PC-3 (cell line): Measurements from ENCODE around the gene GNAS. TPM values are rescaled to one million over a fixed set of nuclear protein-coding genes. Genes with fewer than 3 reads are reported as not detected.
A peak's percentile ranks its signal among the peaks of the same experiment; 100 is the strongest.

ENCODE experiments used
- ATAC-seq: fragments of 200-7000 bp; cut with Tn5 transposase; 2 replicates; pipeline ENCODE4 v1.9.1; 2020; ENCODE audit warnings: mild to moderate bottlenecking, moderate library complexity
- BruUV-seq: library from RNA; stranded (reverse); fragments of 400-500 nt; replicated peaks from 2 replicates; lab custom pipeline; 2021; lab: Mats Ljungman, UMichigan
- CTCF ChIA-PET: fragments of 300-600 bp; sonication (Branson Sonifier 250); formaldehyde crosslinking; loops from one replicate; lab custom pipeline; 2022; ENCODE audit warnings: antibody characterized with exemption; lab: Charles Lee
- POLR2A ChIA-PET: fragments of 300-600 bp; sonication (Branson Sonifier 250); formaldehyde crosslinking; loops from one replicate; lab custom pipeline; 2022; ENCODE audit warnings: antibody characterized with exemption; ENCODE audit not compliant: unreplicated experiment; lab: Charles Lee
- DNase-seq: peaks from one replicate; pipeline ENCODE4 v3.0.0-alpha.2; 2015
- H2AFZ ChIP-seq: fragments of 300-600 bp; sonication (generic); 2 replicates; pipeline ENCODE4 v1.6.0; 2016; ENCODE audit warnings: antibody characterized with exemption, low read length
- H3F3A ChIP-seq: fragments of 300-600 bp; sonication (generic); one replicate; pipeline ENCODE4 v1.6.0; 2017; ENCODE audit warnings: antibody characterized with exemption, low read length, control low read depth, mild to moderate bottlenecking; ENCODE audit not compliant: unreplicated experiment
- H3K27ac ChIP-seq: fragments of 300-600 bp; sonication (generic); 2 replicates; pipeline ENCODE4 v1.5.1; 2016; ENCODE audit warnings: mild to moderate bottlenecking, low read length
- H3K27me3 ChIP-seq: fragments of 300-600 bp; sonication (generic); 2 replicates; pipeline ENCODE4 v1.6.1; 2016; ENCODE audit warnings: low read length, mixed read lengths
- H3K36me3 ChIP-seq: fragments of 300-600 bp; sonication (generic); 2 replicates; pipeline ENCODE4 v1.6.1; 2016; ENCODE audit warnings: low read depth, mixed run types, low read length, mixed read lengths
- H3K4me1 ChIP-seq: fragments of 300-600 bp; sonication (generic); 2 replicates; pipeline ENCODE4 v1.5.1; 2016; ENCODE audit warnings: low read length; ENCODE audit not compliant: insufficient read depth
- H3K4me2 ChIP-seq: fragments of 300-600 bp; sonication (generic); 2 replicates; pipeline ENCODE4 v1.6.0; 2016; ENCODE audit warnings: low read length
- H3K4me3 ChIP-seq: fragments of 300-600 bp; sonication (generic); 2 replicates; pipeline ENCODE4 v1.5.1; 2016; ENCODE audit warnings: mild to moderate bottlenecking, low read length, mixed read lengths
- H3K79me2 ChIP-seq: fragments of 300-600 bp; sonication (generic); 2 replicates; pipeline ENCODE4 v1.6.1; 2017; ENCODE audit warnings: low read length, mixed read lengths
- H3K9ac ChIP-seq: fragments of 300-600 bp; sonication (generic); 2 replicates; pipeline ENCODE4 v1.6.0; 2016; ENCODE audit warnings: mild to moderate bottlenecking, low read length
- H3K9me2 ChIP-seq: fragments of 300-600 bp; sonication (generic); replicated peaks from 2 replicates; pipeline ENCODE4 v1.6.1; 2016; ENCODE audit warnings: mixed run types, low read length, mixed read lengths
- H3K9me3 ChIP-seq: fragments of 300-600 bp; sonication (generic); 2 replicates; pipeline ENCODE4 v1.6.1; 2016; ENCODE audit warnings: low read length, mixed read lengths
- H4K20me1 ChIP-seq: fragments of 300-600 bp; sonication (generic); 2 replicates; pipeline ENCODE4 v1.6.1; 2016; ENCODE audit warnings: low read length, mixed read lengths
- EZH2 ChIP-seq: fragments of 300-600 bp; sonication (generic); IDR thresholded peaks from one replicate; pipeline ENCODE4 v1.6.1; 2017; ENCODE audit warnings: antibody characterized with exemption, mild to moderate bottlenecking, low read length; ENCODE audit not compliant: unreplicated experiment
- EZH2phosphoT487 ChIP-seq: fragments of 300-600 bp; sonication (generic); IDR thresholded peaks from 2 replicates; pipeline ENCODE4 v1.6.1; 2018; ENCODE audit warnings: mild to moderate bottlenecking, antibody characterized with exemption, low read length, borderline replicate concordance
- intact Hi-C: fragments of 100-400 bp; cut with micrococcal nuclease; formaldehyde crosslinking; loops from 2 replicates; pipeline ENCODE4 v1.9.0; 2023
- total RNA-seq: library from RNA; depleted of rRNA; stranded (reverse); fragments of >200 nt; gene quantifications from 2 replicates; pipeline ENCODE4 v1.2.3, GENCODE V29; 2014
- TF ChIP-seq, protein P1 (sequence below): fragments of 300-600 bp; sonication (generic); conservative IDR thresholded peaks from 2 replicates; pipeline ENCODE4 v1.5.1; 2017; ENCODE audit warnings: antibody characterized with exemption, low read depth, mild to moderate bottlenecking, low read length

Gene GNAS
- total RNA-seq, 1 experiment from 2014 or later = 694 TPM

DNA sequence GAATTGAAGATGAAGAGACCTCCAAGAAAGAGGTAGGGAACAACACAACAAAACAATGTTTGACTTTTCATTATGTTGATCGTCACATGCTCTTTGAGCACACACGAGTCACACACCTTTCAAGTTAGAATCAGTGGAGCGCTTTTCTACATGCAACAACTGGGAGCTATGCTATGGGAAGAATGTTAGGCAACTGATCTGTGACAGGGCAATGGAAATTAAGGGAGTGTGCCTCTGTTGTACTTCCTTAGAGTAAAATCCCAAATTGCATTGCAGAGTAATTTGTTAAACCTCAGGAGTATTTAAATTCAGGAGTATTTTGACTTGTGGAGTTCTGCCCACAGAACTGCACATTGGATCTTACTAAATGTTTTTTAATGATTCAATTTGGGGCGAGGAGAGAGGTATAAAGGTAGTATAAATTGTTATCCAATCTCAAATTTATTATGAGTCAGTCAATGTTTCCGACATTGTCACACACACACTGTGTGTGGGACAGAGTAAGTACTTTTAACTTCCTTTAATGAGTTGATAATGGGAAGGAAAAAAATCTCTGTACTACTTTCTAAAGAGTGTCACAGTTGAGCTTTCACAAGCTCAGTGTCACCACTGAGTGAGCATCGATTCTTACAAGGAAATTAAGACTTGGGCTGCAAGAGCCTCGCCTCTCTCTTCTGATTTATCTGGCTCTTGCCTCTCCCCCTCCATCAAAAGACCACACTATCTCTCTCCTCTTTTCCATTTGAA lies 10.7 kb downstream of the GNAS start:
- Histone ChIP-seq H3K4me3 (no peak overlapping the region), H3K79me2 (no peaks in the 10 kb centered on the region), H3K9me2 (no peaks in the 10 kb centered on the region), H3K9ac (no peak overlapping the region), H3F3A (no peaks in the 10 kb centered on the region), H3K27me3 (no peaks in the 10 kb centered on the region), H3K27ac (no peak overlapping the region), H3K36me3 (no peaks in the 10 kb centered on the region), H3K4me2 (no peak overlapping the region), H3K9me3 (no peaks in the 10 kb centered on the region), H4K20me1 (no peaks in the 10 kb centered on the region), H2AFZ (no peak overlapping the region), H3K4me1 (no peaks in the 10 kb centered on the region)
- TF ChIP-seq, protein P1, sequence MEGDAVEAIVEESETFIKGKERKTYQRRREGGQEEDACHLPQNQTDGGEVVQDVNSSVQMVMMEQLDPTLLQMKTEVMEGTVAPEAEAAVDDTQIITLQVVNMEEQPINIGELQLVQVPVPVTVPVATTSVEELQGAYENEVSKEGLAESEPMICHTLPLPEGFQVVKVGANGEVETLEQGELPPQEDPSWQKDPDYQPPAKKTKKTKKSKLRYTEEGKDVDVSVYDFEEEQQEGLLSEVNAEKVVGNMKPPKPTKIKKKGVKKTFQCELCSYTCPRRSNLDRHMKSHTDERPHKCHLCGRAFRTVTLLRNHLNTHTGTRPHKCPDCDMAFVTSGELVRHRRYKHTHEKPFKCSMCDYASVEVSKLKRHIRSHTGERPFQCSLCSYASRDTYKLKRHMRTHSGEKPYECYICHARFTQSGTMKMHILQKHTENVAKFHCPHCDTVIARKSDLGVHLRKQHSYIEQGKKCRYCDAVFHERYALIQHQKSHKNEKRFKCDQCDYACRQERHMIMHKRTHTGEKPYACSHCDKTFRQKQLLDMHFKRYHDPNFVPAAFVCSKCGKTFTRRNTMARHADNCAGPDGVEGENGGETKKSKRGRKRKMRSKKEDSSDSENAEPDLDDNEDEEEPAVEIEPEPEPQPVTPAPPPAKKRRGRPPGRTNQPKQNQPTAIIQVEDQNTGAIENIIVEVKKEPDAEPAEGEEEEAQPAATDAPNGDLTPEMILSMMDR = no peak
- TF ChIP-seq EZH2phosphoT487 = no peak
- intact Hi-C loops = no loop called here
- no TSS peak for BruUV-seq
- ATAC-seq = no peak
- peak; percentile 26 for DNase-seq
- POLR2A ChIA-PET = no interaction called here
- CTCF ChIA-PET = interaction anchor here (0.5 kb wide), 1 partner anchor 209 kb away, joined by 6 read pairs; no protein-coding TSS in a partner anchor

DNA sequence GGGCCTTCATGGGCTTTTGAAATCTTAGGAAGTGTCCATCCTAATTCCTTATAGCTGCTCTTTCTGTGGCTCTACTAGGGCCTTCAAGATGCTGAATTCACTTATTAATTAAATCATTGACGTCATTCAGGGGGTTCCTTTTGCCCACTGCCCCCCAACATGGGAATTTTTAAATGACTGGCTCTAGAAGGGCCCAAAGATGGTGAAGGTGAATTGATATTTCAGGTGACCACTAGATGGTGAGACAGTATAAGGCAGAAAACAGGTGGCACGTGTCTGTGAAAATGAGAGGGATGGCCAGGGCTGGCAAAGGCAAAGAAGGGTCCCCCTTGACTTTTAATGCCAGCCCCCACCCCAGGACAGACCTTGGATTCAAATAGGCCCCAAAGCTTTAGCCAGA lies 11.8 kb downstream of the GNAS start:
- ATAC-seq (peak; percentile 56; the same call in 1 of the 2 replicates), DNase-seq (peak; percentile 53)
- Histone ChIP-seq H3K9me2 (no peaks in the 10 kb centered on the region), H3K9ac (no peak overlapping the region), H3K27ac (no peak overlapping the region), H3K36me3 (no peaks in the 10 kb centered on the region), H3K79me2 (no peaks in the 10 kb centered on the region), H4K20me1 (no peaks in the 10 kb centered on the region), H3K4me1 (no peaks in the 10 kb centered on the region), H3K27me3 (no peaks in the 10 kb centered on the region), H3F3A (no peaks in the 10 kb centered on the region), H3K9me3 (no peaks in the 10 kb centered on the region), H3K4me3 (no peak overlapping the region), H2AFZ (no peak overlapping the region), H3K4me2 (no peak overlapping the region)
- TF ChIP-seq EZH2phosphoT487 (no peak), EZH2 (no peak)
- TF ChIP-seq, protein P1 = peak; percentile 75
- BruUV-seq = no TSS peak
- CTCF ChIA-PET = interaction anchor here (0.5 kb wide), 1 partner anchor 349 kb away, joined by 3 read pairs; no protein-coding TSS in a partner anchor
- POLR2A ChIA-PET = no interaction called here
- intact Hi-C loops = no loop called here

DNA sequence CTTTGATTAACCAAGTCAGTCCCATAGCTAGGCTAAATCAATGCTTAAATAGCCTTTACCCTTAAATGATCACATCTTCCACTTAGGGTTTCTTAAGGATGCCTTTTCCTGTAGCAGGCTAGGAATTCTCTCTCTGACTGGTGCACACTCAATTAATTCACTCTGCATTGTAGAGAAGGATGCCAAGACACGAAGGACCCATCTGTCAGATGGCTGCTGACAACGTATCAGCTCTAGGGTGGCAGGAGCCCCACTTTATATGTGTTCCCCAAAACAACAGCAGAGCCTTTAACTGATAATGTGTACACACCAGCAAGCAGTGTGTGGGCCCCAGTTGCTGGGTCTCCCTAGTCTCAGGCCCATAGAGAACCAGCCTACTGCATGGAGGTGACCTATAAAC lies 13.3 kb downstream of the GNAS start:
- no peak overlapping the region for H2AFZ ChIP-seq
- DNase-seq (no peak), ATAC-seq (no peak)
- ChIA-PET POLR2A (no interaction called here), CTCF (no interaction called here)
- no TSS peak for BruUV-seq
- intact Hi-C loops = no loop called here
- no peaks in the 10 kb centered on the region for H3K9me3 ChIP-seq
- H3K9me2 ChIP-seq = no peaks in the 10 kb centered on the region
- TF ChIP-seq, protein P1 = no peak
- TF ChIP-seq EZH2phosphoT487 (no peak), EZH2 (no peak)
- H3F3A ChIP-seq = no peaks in the 10 kb centered on the region
- peaks cover 6% of the 10 kb centered on the region; the same call in 1 of the 2 replicates for H3K4me1 ChIP-seq
- no peak overlapping the region for H3K9ac ChIP-seq
- H4K20me1 ChIP-seq = no peaks in the 10 kb centered on the region
- no peaks in the 10 kb centered on the region for H3K36me3 ChIP-seq
- no peak overlapping the region for H3K4me2 ChIP-seq
- H3K27me3 ChIP-seq = no peaks in the 10 kb centered on the region
- H3K79me2 ChIP-seq = no peaks in the 10 kb centered on the region
- H3K4me3 ChIP-seq = no peak overlapping the region
- no peak overlapping the region for H3K27ac ChIP-seq
